Left colon (tissue), 2 donors: ENCODE measurements around the gene BBX. TPM values are rescaled to one million over a fixed set of nuclear protein-coding genes. Genes with fewer than 3 reads are reported as not detected.

Source experiments
- ATAC-seq: fragments of 200-7000 bp; cut with Tn5 transposase; one replicate; pipeline ENCODE4 v1.9.1; 2020; ENCODE audit warnings: mild to moderate bottlenecking, moderate library complexity
- DNase-seq, 2 donors: peaks; one replicate each; pipeline ENCODE4 v3.0.0-alpha.2; 2020
- intact Hi-C, 2 donors: fragments of 100-400 bp; cut with DNase I in 1 of 2; cut with micrococcal nuclease in 1 of 2; formaldehyde crosslinking; loops; one replicate each; pipeline versions ENCODE4 v1.11.2 to v1.14.0; 2022; cut with DNase I, micrococcal nuclease
- total RNA-seq, 2 donors: library from RNA; stranded (reverse); fragmentation: NEBNext Ultra II Directional; extraction: Animal tissue kit (Norgen Biotek cat#: 25700); gene quantifications; one replicate each; pipeline ENCODE4 v1.2.1, GENCODE V29; 2021
- donor health status: DM: no; HTN: no; CAD: no.
- donor health status: DM: yes; HTN: yes; CAD: no.

The BBX gene
- total RNA-seq, 2 donors from 2014 or later: 24.4 to 25.0 TPM

- no peak for DNase-seq
- intact Hi-C loops: no loop called here
- ATAC-seq: no peak
These were observed 68.0 kb downstream of the BBX start for GRCh38 chr3:107590786-107591185.

GRCh38 chr3:107592073-107592472, 69.3 kb downstream of the BBX start:
- intact Hi-C loops: no loop called here
- DNase-seq (no peak), ATAC-seq (no peak)

- ATAC-seq (no peak), DNase-seq (no peak)
- intact Hi-C loops: no loop called here
These were observed 72.1 kb downstream of the BBX start for GRCh38 chr3:107594870-107595269.

GRCh38 chr3:107596639-107597038, 73.9 kb downstream of the BBX start:
- DNase-seq (no peak), ATAC-seq (no peak)
- intact Hi-C loops: no loop called here

- intact Hi-C loops: no loop called here
- ATAC-seq: peak; percentile 99
These were observed 76.4 kb downstream of the BBX start for GRCh38 chr3:107598926-107599771.

GRCh38 chr3:107599772-107600145, 77.0 kb downstream of the BBX start:
- DNase-seq (no peak), ATAC-seq (no peak)
- intact Hi-C loops: no loop called here

More at GRCh38 chr3:107598926-107599771, 76.4 kb downstream of the BBX start:
- peak; percentile 60 to 72 for DNase-seq

GRCh38 chr3:107600780-107601179, 78.0 kb downstream of the BBX start:
- intact Hi-C loops: no loop called here
- DNase-seq (no peak), ATAC-seq (no peak)

- intact Hi-C loops: no loop called here
- no peak for DNase-seq
These were observed 81.5 kb downstream of the BBX start for GRCh38 chr3:107604057-107604822.

GRCh38 chr3:107611775-107612469, 89.2 kb downstream of the BBX start:
- DNase-seq (no peak), ATAC-seq (no peak)
- intact Hi-C loops: no loop called here

More at GRCh38 chr3:107604057-107604822, 81.5 kb downstream of the BBX start:
- ATAC-seq: no peak

- intact Hi-C loops: no loop called here
These were observed 89.9 kb downstream of the BBX start for GRCh38 chr3:107612664-107613084.

GRCh38 chr3:107619549-107619948, 96.8 kb downstream of the BBX start:
- ATAC-seq (no peak), DNase-seq (no peak)
- intact Hi-C loops: no loop called here

More at GRCh38 chr3:107612664-107613084, 89.9 kb downstream of the BBX start:
- DNase-seq (no peak), ATAC-seq (no peak)

GRCh38 chr3:107620534-107620933, 97.8 kb downstream of the BBX start:
- ATAC-seq: no peak
- intact Hi-C loops: no loop called here

GRCh38 chr3:107621465-107621864, 98.7 kb downstream of the BBX start:
- intact Hi-C loops: no loop called here
- DNase-seq: no peak
- no peak for ATAC-seq

More at GRCh38 chr3:107620534-107620933, 97.8 kb downstream of the BBX start:
- no peak for DNase-seq

- intact Hi-C loops: no loop called here
- DNase-seq (no peak), ATAC-seq (no peak)
These were observed 105.3 kb downstream of the BBX start for GRCh38 chr3:107627962-107628542.

- intact Hi-C loops: no loop called here
- DNase-seq (no peak), ATAC-seq (no peak)
These were observed 106.8 kb downstream of the BBX start for GRCh38 chr3:107629566-107629965.

- intact Hi-C loops: no loop called here
- DNase-seq (no peak), ATAC-seq (no peak)
These were observed 108.0 kb downstream of the BBX start for GRCh38 chr3:107630779-107631178.

GRCh38 chr3:107632576-107632975, 109.8 kb downstream of the BBX start:
- no peak for ATAC-seq
- intact Hi-C loops: no loop called here

GRCh38 chr3:107633327-107634098, 110.8 kb downstream of the BBX start:
- intact Hi-C loops: no loop called here
- DNase-seq (no peak), ATAC-seq (no peak)

More at GRCh38 chr3:107632576-107632975, 109.8 kb downstream of the BBX start:
- no peak for DNase-seq
